ENCODE results near the gene EXTL2.
"Not testable (repeated sequence)": the region's sequence is repeated elsewhere in the genome, so short reads cannot be mapped to it uniquely, and the experiment has no call there.

DNA sequence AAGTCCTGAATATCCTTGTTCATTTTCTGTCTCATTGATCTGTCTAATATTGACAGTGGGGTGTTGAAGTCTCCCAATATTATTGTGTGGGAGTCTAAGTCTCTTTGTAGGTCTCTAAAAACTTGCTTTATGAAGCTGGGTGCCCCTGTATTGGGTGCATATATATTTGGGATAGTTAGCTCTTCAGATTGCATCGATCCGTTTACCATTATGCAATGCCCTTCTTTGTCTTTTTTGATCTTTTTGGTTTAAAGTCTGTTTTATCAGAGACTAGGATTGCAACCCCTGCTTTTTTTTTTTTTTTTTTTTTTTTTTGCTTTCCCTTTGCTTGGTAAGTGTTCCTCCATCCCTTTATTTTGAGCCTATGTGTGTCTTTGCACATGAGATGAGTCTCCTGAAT, 51.5 kb downstream of the EXTL2 start:
- TF ChIP-seq, protein P1, sequence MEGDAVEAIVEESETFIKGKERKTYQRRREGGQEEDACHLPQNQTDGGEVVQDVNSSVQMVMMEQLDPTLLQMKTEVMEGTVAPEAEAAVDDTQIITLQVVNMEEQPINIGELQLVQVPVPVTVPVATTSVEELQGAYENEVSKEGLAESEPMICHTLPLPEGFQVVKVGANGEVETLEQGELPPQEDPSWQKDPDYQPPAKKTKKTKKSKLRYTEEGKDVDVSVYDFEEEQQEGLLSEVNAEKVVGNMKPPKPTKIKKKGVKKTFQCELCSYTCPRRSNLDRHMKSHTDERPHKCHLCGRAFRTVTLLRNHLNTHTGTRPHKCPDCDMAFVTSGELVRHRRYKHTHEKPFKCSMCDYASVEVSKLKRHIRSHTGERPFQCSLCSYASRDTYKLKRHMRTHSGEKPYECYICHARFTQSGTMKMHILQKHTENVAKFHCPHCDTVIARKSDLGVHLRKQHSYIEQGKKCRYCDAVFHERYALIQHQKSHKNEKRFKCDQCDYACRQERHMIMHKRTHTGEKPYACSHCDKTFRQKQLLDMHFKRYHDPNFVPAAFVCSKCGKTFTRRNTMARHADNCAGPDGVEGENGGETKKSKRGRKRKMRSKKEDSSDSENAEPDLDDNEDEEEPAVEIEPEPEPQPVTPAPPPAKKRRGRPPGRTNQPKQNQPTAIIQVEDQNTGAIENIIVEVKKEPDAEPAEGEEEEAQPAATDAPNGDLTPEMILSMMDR (IDR thresholded peaks at IDR 0.05): not testable (repeated sequence)
- not testable (repeated sequence) for TF ChIP-seq POLR2AphosphoS5, EP300 (IDR thresholded peaks at IDR 0.05)
